Tibial nerve (tissue), 3 donors: Measurements from ENCODE around the gene LYPD6B.

Experiments used
- POLR2A ChIP-seq, 2 donors: fragments of 450-650 bp; IDR thresholded peaks; one replicate each; pipeline ENCODE4 v1.6.1; 2017; ENCODE audit warnings: antibody characterized with exemption in 2 of 2, mild to moderate bottlenecking in 2 of 2, moderate library complexity in 2 of 2
- TF ChIP-seq, protein P1 (sequence below), 5 experiments: fragments of 200-600 bp in 3 of 5; fragments of 450-650 bp in 2 of 5; sonication (generic) in 3 of 5; IDR thresholded peaks; one replicate each; pipeline ENCODE4 v1.5.1; 2016 to 2019; ENCODE audit warnings: antibody characterized with exemption in 5 of 5, mild to moderate bottlenecking in 3 of 5, moderate library complexity in 2 of 5

DNA sequence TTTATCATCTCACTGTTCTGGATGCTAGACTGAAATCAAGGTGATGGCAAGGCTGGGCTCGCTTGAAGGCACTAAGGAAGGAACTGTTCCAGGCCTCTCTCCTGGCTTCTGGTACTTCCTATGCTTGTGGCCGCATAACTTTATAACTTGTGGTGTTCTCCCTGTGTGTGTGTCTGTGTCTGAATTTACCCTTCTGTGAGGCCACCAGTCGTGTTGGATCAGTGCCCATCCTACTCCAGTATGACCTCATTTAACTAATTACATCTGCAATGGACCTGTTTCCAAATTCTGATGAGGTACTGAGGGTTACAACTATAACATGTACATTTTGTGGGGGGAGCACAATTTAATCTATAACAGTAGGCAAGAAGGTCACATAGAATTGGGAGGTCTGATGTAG, 41.6 kb downstream of the LYPD6B start:
- no peak for TF ChIP-seq POLR2A (IDR thresholded peaks at IDR 0.05)
- TF ChIP-seq, protein P1, sequence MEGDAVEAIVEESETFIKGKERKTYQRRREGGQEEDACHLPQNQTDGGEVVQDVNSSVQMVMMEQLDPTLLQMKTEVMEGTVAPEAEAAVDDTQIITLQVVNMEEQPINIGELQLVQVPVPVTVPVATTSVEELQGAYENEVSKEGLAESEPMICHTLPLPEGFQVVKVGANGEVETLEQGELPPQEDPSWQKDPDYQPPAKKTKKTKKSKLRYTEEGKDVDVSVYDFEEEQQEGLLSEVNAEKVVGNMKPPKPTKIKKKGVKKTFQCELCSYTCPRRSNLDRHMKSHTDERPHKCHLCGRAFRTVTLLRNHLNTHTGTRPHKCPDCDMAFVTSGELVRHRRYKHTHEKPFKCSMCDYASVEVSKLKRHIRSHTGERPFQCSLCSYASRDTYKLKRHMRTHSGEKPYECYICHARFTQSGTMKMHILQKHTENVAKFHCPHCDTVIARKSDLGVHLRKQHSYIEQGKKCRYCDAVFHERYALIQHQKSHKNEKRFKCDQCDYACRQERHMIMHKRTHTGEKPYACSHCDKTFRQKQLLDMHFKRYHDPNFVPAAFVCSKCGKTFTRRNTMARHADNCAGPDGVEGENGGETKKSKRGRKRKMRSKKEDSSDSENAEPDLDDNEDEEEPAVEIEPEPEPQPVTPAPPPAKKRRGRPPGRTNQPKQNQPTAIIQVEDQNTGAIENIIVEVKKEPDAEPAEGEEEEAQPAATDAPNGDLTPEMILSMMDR (IDR thresholded peaks at IDR 0.05) = no peak
